GM04503 (cell line): ENCODE measurements around the gene PIAS1.
"Not testable (repeated sequence)": the region's sequence is repeated elsewhere in the genome, so short reads cannot be mapped to it uniquely, and the experiment has no call there.

Experiments used
- DNase-seq: peaks from one replicate; pipeline ENCODE4 v3.0.0-alpha.2; 2012; ENCODE audit warnings: low read depth

Gene PIAS1

GRCh38 chr15:68203956-68204355, 149.8 kb downstream of the PIAS1 start:
- no peak for DNase-seq

GRCh38 chr15:68204361-68204760, 150.2 kb downstream of the PIAS1 start:
- no peak for DNase-seq

- DNase-seq, result no peak
Observed at GRCh38 chr15:68204776-68205557, 150.9 kb downstream of the PIAS1 start, which contains the start of gene CALML4. Gene CALML4 (minus strand): TSS chr15:68205332. CDS start chr15:68205247, 85 bp downstream.

GRCh38 chr15:68205558-68205944, 151.4 kb downstream of the PIAS1 start:
- no peak for DNase-seq

- no peak for DNase-seq
Observed at GRCh38 chr15:68205954-68206539, 151.9 kb downstream of the PIAS1 start.

GRCh38 chr15:68206711-68207151, 152.6 kb downstream of the PIAS1 start:
- no peak for DNase-seq

GRCh38 chr15:68207176-68207935, 153.2 kb downstream of the PIAS1 start:
- no peak for DNase-seq

GRCh38 chr15:68208136-68208535, 154.0 kb downstream of the PIAS1 start:
- DNase-seq, result no peak

GRCh38 chr15:68208636-68209240, 154.6 kb downstream of the PIAS1 start:
- DNase-seq, result no peak

- DNase-seq, result no peak
Observed at GRCh38 chr15:68209272-68209671, 155.2 kb downstream of the PIAS1 start.

GRCh38 chr15:68209735-68210408, 155.8 kb downstream of the PIAS1 start:
- DNase-seq, result no peak

- DNase-seq, result no peak
Observed at GRCh38 chr15:68210409-68210756, 156.3 kb downstream of the PIAS1 start.

- no peak for DNase-seq
Observed at GRCh38 chr15:68210821-68211655, 156.9 kb downstream of the PIAS1 start.

GRCh38 chr15:68211656-68212320, 157.7 kb downstream of the PIAS1 start:
- no peak for DNase-seq

GRCh38 chr15:68213491-68213845, 159.4 kb downstream of the PIAS1 start:
- DNase-seq, result not testable (repeated sequence)

GRCh38 chr15:68213991-68214837, 160.1 kb downstream of the PIAS1 start:
- DNase-seq, result no peak

- DNase-seq, result no peak
Observed at GRCh38 chr15:68214838-68215254, 160.7 kb downstream of the PIAS1 start.

GRCh38 chr15:68217341-68217740, 163.2 kb downstream of the PIAS1 start:
- DNase-seq, result no peak

GRCh38 chr15:68218331-68218730, 164.2 kb downstream of the PIAS1 start:
- no peak for DNase-seq
